NCI-H146 treated with DMSO at 0.1 percent for 48 hours (cell line): ENCODE measurements around the gene CYTH1.

Experiments
- DNase-seq: peaks from one replicate; lab custom pipeline; 2025; ENCODE audit not compliant: unreplicated experiment; lab: John Stamatoyannopoulos, UW

Gene CYTH1

GRCh38 chr17:78738698-78739097 is 43.4 kb downstream of the CYTH1 start:
- DNase-seq, result no peak

- peak; percentile 42 for DNase-seq
Observed at GRCh38 chr17:78738278-78738677, 43.8 kb downstream of the CYTH1 start.

GRCh38 chr17:78737332-78737731 is 44.7 kb downstream of the CYTH1 start:
- DNase-seq, result peak; percentile 14

GRCh38 chr17:78736526-78737079 is 45.5 kb downstream of the CYTH1 start:
- peak; percentile 62 for DNase-seq

- DNase-seq, result peak; percentile 35
Observed at GRCh38 chr17:78735832-78736525, 46.1 kb downstream of the CYTH1 start.

GRCh38 chr17:78734793-78735641 is 47.1 kb downstream of the CYTH1 start:
- no peak for DNase-seq

- no peak for DNase-seq
Observed at GRCh38 chr17:78732354-78732753, 49.7 kb downstream of the CYTH1 start.

- DNase-seq, result no peak
Observed at GRCh38 chr17:78731904-78732303, 50.2 kb downstream of the CYTH1 start.

GRCh38 chr17:78729641-78730040 is 52.4 kb downstream of the CYTH1 start:
- no peak for DNase-seq

- DNase-seq, result no peak
Observed at GRCh38 chr17:78728495-78728894, 53.6 kb downstream of the CYTH1 start.

GRCh38 chr17:78727476-78728229 is 54.4 kb downstream of the CYTH1 start:
- DNase-seq, result no peak

- DNase-seq, result no peak
Observed at GRCh38 chr17:78727057-78727456, 55.0 kb downstream of the CYTH1 start.

GRCh38 chr17:78726513-78726912 is 55.6 kb downstream of the CYTH1 start:
- no peak for DNase-seq

GRCh38 chr17:78725448-78726021 is 56.5 kb downstream of the CYTH1 start:
- no peak for DNase-seq

GRCh38 chr17:78724999-78725398 is 57.1 kb downstream of the CYTH1 start:
- DNase-seq, result no peak

- DNase-seq, result no peak
Observed at GRCh38 chr17:78724544-78724943, 57.5 kb downstream of the CYTH1 start.

- no peak for DNase-seq
Observed at GRCh38 chr17:78723957-78724356, 58.1 kb downstream of the CYTH1 start.

- DNase-seq, result peak; percentile 52
Observed at GRCh38 chr17:78723001-78723796, 58.9 kb downstream of the CYTH1 start.

GRCh38 chr17:78722246-78722761 is 59.8 kb downstream of the CYTH1 start:
- DNase-seq, result no peak
